ACC112 (cell line): ENCODE measurements around the gene RCOR1.

Experiments used
- H2AFZ ChIP-seq: fragments of 200-600 bp; sonication (generic); one replicate; pipeline ENCODE4 v1.6.0; 2017; ENCODE audit warnings: antibody characterized with exemption, low read length; ENCODE audit not compliant: unreplicated experiment
- H3K27ac ChIP-seq: fragments of 200-600 bp; sonication (generic); 2 replicates; pipeline ENCODE4 v1.5.1; 2014; ENCODE audit warnings: low read depth, mild to moderate bottlenecking, antibody characterized with exemption, low read length, moderate library complexity
- H3K27me3 ChIP-seq: fragments of 200-600 bp; sonication (generic); 2 replicates; pipeline ENCODE4 v1.6.1; 2014; ENCODE audit warnings: mild to moderate bottlenecking, antibody characterized with exemption, low read length, moderate library complexity, mixed read lengths; ENCODE audit not compliant: insufficient read depth
- H3K36me3 ChIP-seq: fragments of 200-600 bp; sonication (generic); 2 replicates; pipeline ENCODE4 v1.6.1; 2016; ENCODE audit warnings: mild to moderate bottlenecking, antibody characterized with exemption, low read length, moderate library complexity, mixed read lengths; ENCODE audit not compliant: insufficient read depth
- H3K4me1 ChIP-seq: fragments of 200-600 bp; sonication (generic); one replicate; pipeline ENCODE4 v1.6.1; 2016; ENCODE audit warnings: low read length, mixed read lengths; ENCODE audit not compliant: insufficient read depth, unreplicated experiment, control insufficient read depth
- H3K4me3 ChIP-seq: fragments of 200-600 bp; sonication (generic); 2 replicates; pipeline ENCODE4 v1.5.1; 2014; ENCODE audit warnings: mild to moderate bottlenecking, low read depth, low read length
- H3K79me2 ChIP-seq: fragments of 200-600 bp; sonication (generic); one replicate; pipeline ENCODE4 v1.6.0; 2016; ENCODE audit warnings: low read length; ENCODE audit not compliant: control insufficient read depth, unreplicated experiment, insufficient read depth

The RCOR1 gene

DNA sequence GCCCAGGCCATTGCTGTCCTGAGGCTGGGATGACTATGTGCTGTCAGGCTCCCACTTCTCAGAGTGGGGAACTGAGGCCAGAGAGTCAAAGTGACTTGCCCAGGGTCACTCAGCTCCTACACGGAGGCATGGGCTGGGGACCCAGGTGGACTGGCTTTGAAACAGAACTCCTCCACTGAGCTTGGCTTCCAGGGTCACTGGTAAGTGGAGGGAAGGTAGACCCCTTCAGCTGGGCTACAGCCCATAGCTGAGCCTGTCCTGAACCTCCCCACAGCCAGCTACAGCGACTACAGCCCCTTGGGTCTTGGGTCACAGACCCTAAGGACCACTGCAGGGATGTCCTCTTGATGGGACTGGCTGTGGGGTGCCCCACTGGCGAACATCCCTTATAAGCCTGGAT, 144.5 kb downstream of the RCOR1 start:
- no peaks in the 10 kb centered on the region for H3K4me1 ChIP-seq
- H3K27ac ChIP-seq = no peak overlapping the region
- H3K4me3 ChIP-seq = no peak overlapping the region
- no peaks in the 10 kb centered on the region for H3K36me3 ChIP-seq
- H3K79me2 ChIP-seq = no peaks in the 10 kb centered on the region
- no peaks in the 10 kb centered on the region for H3K27me3 ChIP-seq
- H2AFZ ChIP-seq = no peak overlapping the region

DNA sequence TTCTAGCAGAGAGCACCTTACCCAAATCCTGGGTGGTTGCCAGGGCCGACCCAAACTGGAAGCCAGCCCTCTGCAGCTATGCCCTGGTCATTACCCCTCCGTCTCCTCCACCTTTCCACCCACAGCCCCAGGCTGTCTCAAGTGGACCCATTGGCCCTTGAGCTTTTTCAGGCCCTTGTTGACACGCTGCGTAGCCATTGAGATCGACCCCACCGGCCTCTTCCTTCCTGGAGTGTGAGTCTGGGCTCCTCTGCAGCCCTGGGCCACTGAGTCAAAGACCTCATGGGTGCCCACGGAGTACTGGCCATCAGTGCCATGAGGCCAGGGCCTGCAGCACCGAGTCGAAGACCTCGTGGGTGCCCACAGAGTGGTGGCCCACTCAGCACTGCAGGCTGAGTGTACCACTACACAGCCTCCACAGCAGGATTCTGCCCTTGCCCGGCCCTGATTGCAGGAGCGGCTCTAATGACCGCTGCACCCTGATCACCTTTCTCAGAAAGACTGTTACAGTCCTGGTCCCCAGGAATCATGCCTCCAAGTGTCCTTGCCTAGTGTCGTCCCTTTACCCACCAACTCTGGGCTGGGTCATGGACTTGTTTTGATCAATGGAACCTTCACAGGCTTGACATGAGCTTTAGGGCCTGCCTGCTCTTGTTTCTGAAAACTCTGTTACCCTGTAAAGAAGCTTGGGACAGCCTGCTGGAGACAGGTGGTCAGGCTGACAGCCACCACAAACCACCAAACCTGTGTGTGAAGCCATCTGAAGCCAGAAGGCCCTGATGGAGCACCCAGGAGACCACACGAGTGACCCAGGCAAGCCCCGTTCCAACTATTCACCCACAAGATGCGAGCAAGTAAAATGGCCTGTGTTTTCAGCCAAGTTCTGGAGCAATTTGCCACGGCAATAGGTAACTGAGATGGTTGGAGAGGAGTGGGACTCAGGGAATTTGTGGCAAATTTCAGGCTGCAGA, 145.2 kb downstream of the RCOR1 start:
- H3K27me3 ChIP-seq = no peaks in the 10 kb centered on the region
- H3K4me1 ChIP-seq = no peaks in the 10 kb centered on the region
- no peak overlapping the region for H3K27ac ChIP-seq
- no peaks in the 10 kb centered on the region for H3K79me2 ChIP-seq
- H2AFZ ChIP-seq = no peak overlapping the region
- H3K36me3 ChIP-seq = no peaks in the 10 kb centered on the region
- H3K4me3 ChIP-seq = no peak overlapping the region

DNA sequence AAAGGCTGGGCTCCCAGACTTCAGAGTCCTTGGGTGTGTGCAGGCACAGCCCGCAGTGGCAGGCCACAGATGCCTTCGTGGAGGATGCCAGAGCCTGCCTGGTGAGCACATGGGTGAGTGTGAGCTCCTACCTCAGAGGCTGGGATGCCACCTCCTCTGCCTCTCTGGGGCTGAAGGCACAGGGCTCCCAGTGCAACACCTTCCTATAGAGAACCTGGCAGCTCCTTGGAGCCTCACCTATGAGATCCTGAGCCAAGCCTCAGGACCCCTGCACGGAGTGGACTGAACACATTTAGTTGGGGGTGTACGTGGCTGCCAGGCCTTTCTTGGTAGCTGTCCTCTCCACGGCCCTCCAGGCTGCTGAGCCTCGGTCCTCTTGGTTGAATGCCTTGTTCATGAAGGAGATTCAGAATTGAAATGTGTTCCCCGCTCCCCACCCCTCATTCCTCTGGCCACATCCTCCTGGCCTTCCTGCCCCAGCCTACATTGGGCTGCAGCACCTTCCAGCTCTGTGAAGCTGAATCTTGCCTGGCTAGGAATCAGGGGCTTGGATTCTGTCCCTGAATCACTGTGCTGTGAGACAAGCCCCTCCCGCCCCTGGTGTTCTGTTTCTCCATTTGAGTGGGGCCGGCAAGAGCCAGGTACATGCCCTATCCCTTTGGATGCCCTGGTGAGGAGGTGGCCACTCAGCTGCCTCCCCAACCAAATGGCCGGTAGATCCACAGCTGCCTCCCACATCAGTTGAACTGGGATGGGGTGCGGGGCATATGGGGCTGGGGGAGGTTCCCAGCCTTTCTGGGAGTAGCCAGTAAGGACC, 146.1 kb downstream of the RCOR1 start:
- Histone ChIP-seq H3K36me3 (no peaks in the 10 kb centered on the region), H3K27me3 (no peaks in the 10 kb centered on the region), H3K4me3 (no peak overlapping the region), H2AFZ (no peak overlapping the region), H3K27ac (no peak overlapping the region), H3K79me2 (no peaks in the 10 kb centered on the region), H3K4me1 (no peaks in the 10 kb centered on the region)

DNA sequence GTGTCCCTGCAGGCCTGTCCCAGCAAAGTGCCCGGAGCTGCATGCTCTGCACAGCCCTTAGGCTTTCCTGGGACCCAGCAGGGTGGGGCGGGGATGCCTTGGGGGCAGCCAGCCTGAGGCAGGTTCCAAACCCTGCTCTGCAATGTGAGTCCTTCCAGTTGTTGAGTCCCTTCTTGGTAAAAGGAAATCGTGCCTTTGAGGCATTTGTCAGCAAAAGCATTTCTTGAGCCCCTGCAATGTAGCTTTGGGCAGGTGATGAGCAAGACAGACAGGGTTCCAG, 146.7 kb downstream of the RCOR1 start:
- H3K36me3 ChIP-seq = no peaks in the 10 kb centered on the region
- H3K79me2 ChIP-seq = no peaks in the 10 kb centered on the region
- no peaks in the 10 kb centered on the region for H3K4me1 ChIP-seq
- H3K27me3 ChIP-seq = no peaks in the 10 kb centered on the region
- H2AFZ ChIP-seq = no peak overlapping the region
- no peak overlapping the region for H3K4me3 ChIP-seq
- H3K27ac ChIP-seq = no peak overlapping the region

DNA sequence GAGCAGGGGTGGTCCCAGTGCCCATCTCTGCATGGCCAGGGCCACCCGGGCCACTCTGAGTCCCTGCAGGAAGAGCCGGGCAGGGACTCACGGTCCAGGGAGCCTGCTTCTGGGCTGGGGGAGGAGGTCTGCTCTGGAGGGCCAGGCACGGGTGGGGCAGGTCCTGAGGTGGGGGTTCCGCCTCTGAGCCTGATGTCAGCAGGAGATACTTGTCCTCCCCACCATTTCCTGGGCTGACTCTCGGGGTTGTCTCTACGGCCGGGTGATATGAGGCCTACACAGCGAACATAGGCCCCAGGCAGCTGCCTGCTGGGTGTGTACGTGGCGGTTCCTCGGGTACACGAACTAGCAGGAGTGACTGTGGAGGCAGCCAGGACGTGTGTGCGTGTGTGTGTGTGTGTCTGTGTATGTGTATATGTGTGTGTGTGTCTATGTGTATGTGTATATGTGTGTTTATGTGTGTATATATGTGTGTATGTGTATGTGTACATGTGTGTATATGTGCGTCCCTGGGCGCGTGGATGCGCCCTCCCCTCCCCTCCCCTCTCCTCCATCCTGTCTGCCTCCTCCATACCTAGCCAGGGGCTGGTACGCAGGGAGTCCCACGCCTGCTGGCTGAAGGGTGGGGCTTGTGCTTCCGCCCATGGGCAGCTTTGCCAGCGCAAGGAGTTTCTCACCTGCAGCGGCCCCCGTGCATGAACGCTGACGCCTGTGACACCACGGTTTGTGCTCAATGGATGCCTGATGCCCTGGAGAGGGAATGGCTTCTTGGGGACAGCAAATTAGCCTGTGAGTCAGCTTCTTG, 154.4 kb downstream of the RCOR1 start:
- Histone ChIP-seq H3K79me2 (no peaks in the 10 kb centered on the region), H3K4me3 (no peak overlapping the region), H3K36me3 (no peaks in the 10 kb centered on the region), H2AFZ (no peak overlapping the region), H3K27ac (no peak overlapping the region), H3K4me1 (no peaks in the 10 kb centered on the region), H3K27me3 (no peaks in the 10 kb centered on the region)

DNA sequence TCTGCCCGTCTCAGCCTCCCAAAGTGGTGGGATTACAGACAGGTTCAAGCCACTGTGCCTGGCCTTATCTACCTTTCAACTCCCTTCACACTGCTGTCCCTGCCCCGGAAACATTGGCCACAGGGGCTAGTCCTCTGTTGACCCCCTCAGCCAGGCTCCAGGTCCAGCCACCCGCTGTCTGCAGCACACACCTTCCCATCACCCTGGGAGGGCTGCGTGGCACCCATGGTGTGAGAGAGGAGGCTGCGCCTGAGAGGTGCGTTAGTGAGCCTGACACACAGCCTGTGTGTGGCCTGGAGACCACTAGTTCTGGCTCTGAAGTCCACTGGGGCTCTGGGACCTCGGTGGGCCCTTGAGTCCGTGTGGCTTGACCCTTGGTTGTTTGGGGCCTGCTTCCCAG, 156.4 kb downstream of the RCOR1 start:
- H2AFZ ChIP-seq = no peak overlapping the region
- no peak overlapping the region for H3K27ac ChIP-seq
- no peaks in the 10 kb centered on the region for H3K36me3 ChIP-seq
- no peaks in the 10 kb centered on the region for H3K4me1 ChIP-seq
- H3K79me2 ChIP-seq = no peaks in the 10 kb centered on the region
- H3K4me3 ChIP-seq = no peak overlapping the region
- H3K27me3 ChIP-seq = no peaks in the 10 kb centered on the region

DNA sequence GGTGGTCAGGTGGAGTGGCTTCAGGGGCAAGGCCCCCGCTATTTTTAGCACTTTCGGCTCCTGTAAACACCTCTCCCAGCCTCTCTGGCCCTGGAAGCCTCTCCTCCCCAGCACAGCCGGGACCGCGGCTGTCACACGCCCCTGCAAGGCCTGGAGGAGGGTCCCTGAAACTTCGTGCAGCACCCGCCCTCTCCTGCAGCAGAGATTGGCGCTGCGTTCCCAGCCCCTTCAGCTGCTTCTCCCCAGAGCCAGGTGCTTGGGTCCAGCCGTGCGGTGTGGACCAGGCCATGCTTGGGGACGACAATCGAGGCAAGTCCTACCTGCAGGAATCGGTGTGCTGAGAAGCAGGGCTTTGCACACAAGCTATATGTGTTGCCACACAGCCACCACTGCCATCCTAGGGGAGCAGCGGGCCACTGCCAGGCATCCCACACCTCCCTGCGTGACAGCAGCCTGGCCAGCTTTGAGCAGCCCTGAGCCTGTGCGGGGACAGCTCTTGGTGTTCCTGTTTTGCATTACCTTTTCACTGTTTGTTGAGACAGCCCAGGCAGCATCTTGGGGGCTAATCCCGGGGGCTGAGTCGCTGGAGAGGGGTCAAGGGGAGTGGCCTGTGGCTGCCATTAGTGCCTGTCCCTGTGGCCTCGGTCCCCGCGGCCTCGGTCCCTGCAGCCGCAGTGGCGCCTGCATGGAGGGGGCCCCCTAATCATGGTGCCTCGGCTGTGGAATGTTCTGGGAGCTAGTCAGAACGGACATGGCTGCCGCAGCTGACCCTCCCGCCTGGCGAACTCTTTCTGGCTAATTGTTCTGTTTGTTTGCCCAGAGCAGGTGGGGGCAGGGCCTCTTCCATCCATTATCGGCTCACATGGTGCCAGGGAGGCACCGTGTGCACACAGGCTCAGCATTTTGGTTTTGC, 157.2 kb downstream of the RCOR1 start:
- Histone ChIP-seq H2AFZ (no peak overlapping the region), H3K4me3 (no peak overlapping the region), H3K79me2 (no peaks in the 10 kb centered on the region), H3K4me1 (no peaks in the 10 kb centered on the region), H3K36me3 (no peaks in the 10 kb centered on the region), H3K27me3 (no peaks in the 10 kb centered on the region), H3K27ac (no peak overlapping the region)

DNA sequence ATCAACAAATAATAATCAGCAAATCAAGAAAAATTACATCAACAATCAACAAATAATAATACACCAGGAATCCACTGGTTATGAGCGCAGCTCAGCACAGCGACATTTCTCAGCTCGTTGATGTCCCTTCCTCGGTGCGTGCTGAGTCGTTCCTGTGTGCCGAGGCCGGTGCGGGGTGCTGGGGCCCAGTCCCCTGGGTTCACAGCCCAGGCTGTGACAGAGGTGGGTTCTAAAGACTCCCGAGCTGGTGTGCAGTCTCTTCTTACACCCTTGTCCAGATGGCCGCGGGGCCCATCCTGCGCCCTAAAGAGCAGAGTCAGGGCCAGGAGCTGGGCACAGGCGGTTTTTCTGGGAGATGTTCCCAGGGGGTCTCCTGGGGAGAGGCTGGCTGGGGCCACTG, 157.9 kb downstream of the RCOR1 start:
- H3K27me3 ChIP-seq = no peaks in the 10 kb centered on the region
- no peaks in the 10 kb centered on the region for H3K79me2 ChIP-seq
- H2AFZ ChIP-seq = no peak overlapping the region
- H3K36me3 ChIP-seq = no peaks in the 10 kb centered on the region
- H3K4me3 ChIP-seq = no peak overlapping the region
- H3K4me1 ChIP-seq = no peaks in the 10 kb centered on the region
- no peak overlapping the region for H3K27ac ChIP-seq

DNA sequence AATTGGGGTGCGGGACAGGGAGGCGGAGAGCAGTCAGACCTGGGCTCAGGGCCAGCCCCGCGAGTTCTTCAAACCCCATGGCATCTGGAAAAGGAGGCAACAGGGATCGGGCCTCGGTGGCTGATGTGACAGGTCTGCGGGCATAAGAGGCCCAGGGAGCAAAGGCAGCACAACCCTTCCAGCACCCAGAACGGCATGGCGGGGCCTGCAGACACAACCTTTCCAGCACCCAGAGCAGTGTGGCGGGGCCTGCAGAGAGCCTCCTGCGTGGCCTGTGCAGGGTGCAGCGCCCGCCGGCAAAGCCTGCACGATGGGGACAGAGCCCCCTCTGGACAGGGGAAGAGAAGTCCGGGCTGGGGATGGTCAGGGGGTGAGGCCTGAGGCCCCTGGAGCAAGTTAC, 158.6 kb downstream of the RCOR1 start:
- Histone ChIP-seq H3K27me3 (no peaks in the 10 kb centered on the region), H3K4me1 (no peaks in the 10 kb centered on the region)

More for the DNA sequence above, 158.6 kb downstream of the RCOR1 start:
- Histone ChIP-seq H3K4me3 (no peak overlapping the region), H2AFZ (no peak overlapping the region), H3K27ac (no peak overlapping the region), H3K36me3 (no peaks in the 10 kb centered on the region), H3K79me2 (no peaks in the 10 kb centered on the region)
